ENCODE data around the gene APOBEC3G.

GRCh38 chr22:39073981-39074380 is 3.1 kb upstream of the APOBEC3G start:
- no peak for TF ChIP-seq CTCF (conservative IDR thresholded peaks at IDR 0.05)
- TF ChIP-seq EZH2 (IDR thresholded peaks at IDR 0.05; ENCODE audit: low read depth), result no peak
